GM19452 (cell line): ENCODE data around the gene RGL4.

Experiments
- ATAC-seq: cut with Tn5 transposase; IDR thresholded peaks from one replicate; pipeline ENCODE4 v1.9.1; 2021; ENCODE audit not compliant: unreplicated experiment

Gene RGL4

GRCh38 chr22:23697031-23697970, 6.5 kb downstream of the RGL4 start:
- no peak for ATAC-seq

- ATAC-seq: no peak
Measured at GRCh38 chr22:23698094-23698493, 7.3 kb downstream of the RGL4 start.

GRCh38 chr22:23698673-23699235, 7.9 kb downstream of the RGL4 start:
- ATAC-seq: no peak

GRCh38 chr22:23700706-23701105, 9.9 kb downstream of the RGL4 start:
- ATAC-seq: no peak

- no peak for ATAC-seq
Measured at GRCh38 chr22:23704062-23704461, 13.2 kb downstream of the RGL4 start.

GRCh38 chr22:23704829-23705228, 14.0 kb downstream of the RGL4 start:
- no peak for ATAC-seq

- ATAC-seq: no peak
Measured at GRCh38 chr22:23705358-23705757, 14.5 kb downstream of the RGL4 start.

GRCh38 chr22:23708270-23708669, 17.5 kb downstream of the RGL4 start:
- ATAC-seq: no peak

GRCh38 chr22:23709107-23709506, 18.3 kb downstream of the RGL4 start:
- no peak for ATAC-seq

GRCh38 chr22:23712256-23712655, 21.4 kb downstream of the RGL4 start:
- no peak for ATAC-seq

- ATAC-seq: no peak
Measured at GRCh38 chr22:23713696-23714595, 23.1 kb downstream of the RGL4 start.

- ATAC-seq: no peak
Measured at GRCh38 chr22:23714596-23715578, 24.1 kb downstream of the RGL4 start.

GRCh38 chr22:23715806-23716375, 25.1 kb downstream of the RGL4 start:
- ATAC-seq: no peak

- peak; percentile 64 for ATAC-seq
Measured at GRCh38 chr22:23716811-23717801, 26.3 kb downstream of the RGL4 start.

- no peak for ATAC-seq
Measured at GRCh38 chr22:23718371-23719165, 27.8 kb downstream of the RGL4 start.

- ATAC-seq: no peak
Measured at GRCh38 chr22:23720855-23721254, 30.0 kb downstream of the RGL4 start.

GRCh38 chr22:23722160-23722559, 31.3 kb downstream of the RGL4 start:
- no peak for ATAC-seq

GRCh38 chr22:23722724-23723123, 31.9 kb downstream of the RGL4 start:
- no peak for ATAC-seq
